Liver (tissue), 3 donors: ENCODE measurements around the gene IGF1R.

Source experiments
- ATF3 ChIP-seq: IDR thresholded peaks from 2 replicates; pipeline ENCODE4 v1.6.1; 2016; ENCODE audit warnings: antibody characterized with exemption
- FOXA1 ChIP-seq: IDR thresholded peaks from 2 replicates; pipeline ENCODE4 v1.6.1; 2016; ENCODE audit warnings: antibody characterized with exemption
- GABPA ChIP-seq, 2 donors: IDR thresholded peaks in 1 of 2; conservative IDR thresholded peaks in 1 of 2; 2 replicates each; pipeline ENCODE4 v1.6.1; 2016; ENCODE audit warnings: antibody characterized with exemption in 2 of 2, mild to moderate bottlenecking in 1 of 2, moderate library complexity in 1 of 2
- HNF4A ChIP-seq, 2 donors: conservative IDR thresholded peaks; 2 replicates each; pipeline ENCODE4 v1.6.1; 2016; ENCODE audit warnings: antibody characterized with exemption in 2 of 2, mild to moderate bottlenecking in 2 of 2
- JUND ChIP-seq, 2 donors: IDR thresholded peaks; 2 replicates each; pipeline ENCODE4 v1.6.1; 2016; ENCODE audit warnings: antibody characterized with exemption in 2 of 2
- NR2F2 ChIP-seq: IDR thresholded peaks from 2 replicates; pipeline ENCODE4 v1.6.1; 2016; ENCODE audit warnings: antibody characterized with exemption
- RAD21 ChIP-seq, 2 donors: IDR thresholded peaks; 2 replicates each; pipeline ENCODE4 v1.6.1; 2016; ENCODE audit warnings: antibody characterized with exemption in 2 of 2, mild to moderate bottlenecking in 2 of 2
- RXRA ChIP-seq, 2 donors: IDR thresholded peaks; 2 replicates each; pipeline ENCODE4 v1.6.1; 2017 to 2018; ENCODE audit warnings: antibody characterized with exemption in 2 of 2, mild to moderate bottlenecking in 1 of 2
- SP1 ChIP-seq: IDR thresholded peaks from 2 replicates; pipeline ENCODE4 v1.6.1; 2018; ENCODE audit warnings: antibody characterized with exemption, mild to moderate bottlenecking
- YY1 ChIP-seq: IDR thresholded peaks from 2 replicates; pipeline ENCODE4 v1.6.1; 2016; ENCODE audit warnings: antibody characterized with exemption, mild to moderate bottlenecking
- TF ChIP-seq, protein P1 (sequence below): fragments of 150-350 bp; IDR thresholded peaks from 2 replicates; pipeline ENCODE4 v1.5.1; 2017; ENCODE audit warnings: improper control_type of control experiment, low read depth, low read length; ENCODE audit not compliant: missing input control
- TF ChIP-seq, protein P2 (sequence below): IDR thresholded peaks from 2 replicates; pipeline ENCODE4 v1.6.1; 2016; ENCODE audit warnings: antibody characterized with exemption
- TF ChIP-seq, protein P3 (sequence below): IDR thresholded peaks from 2 replicates; pipeline ENCODE4 v1.6.1; 2016; ENCODE audit warnings: antibody characterized with exemption, mild to moderate bottlenecking
- TF ChIP-seq, protein P4 (sequence below): IDR thresholded peaks from 2 replicates; pipeline ENCODE4 v1.6.1; 2016; ENCODE audit warnings: antibody characterized with exemption
- donor health status: healthy.
- donor health status: healthy.

DNA sequence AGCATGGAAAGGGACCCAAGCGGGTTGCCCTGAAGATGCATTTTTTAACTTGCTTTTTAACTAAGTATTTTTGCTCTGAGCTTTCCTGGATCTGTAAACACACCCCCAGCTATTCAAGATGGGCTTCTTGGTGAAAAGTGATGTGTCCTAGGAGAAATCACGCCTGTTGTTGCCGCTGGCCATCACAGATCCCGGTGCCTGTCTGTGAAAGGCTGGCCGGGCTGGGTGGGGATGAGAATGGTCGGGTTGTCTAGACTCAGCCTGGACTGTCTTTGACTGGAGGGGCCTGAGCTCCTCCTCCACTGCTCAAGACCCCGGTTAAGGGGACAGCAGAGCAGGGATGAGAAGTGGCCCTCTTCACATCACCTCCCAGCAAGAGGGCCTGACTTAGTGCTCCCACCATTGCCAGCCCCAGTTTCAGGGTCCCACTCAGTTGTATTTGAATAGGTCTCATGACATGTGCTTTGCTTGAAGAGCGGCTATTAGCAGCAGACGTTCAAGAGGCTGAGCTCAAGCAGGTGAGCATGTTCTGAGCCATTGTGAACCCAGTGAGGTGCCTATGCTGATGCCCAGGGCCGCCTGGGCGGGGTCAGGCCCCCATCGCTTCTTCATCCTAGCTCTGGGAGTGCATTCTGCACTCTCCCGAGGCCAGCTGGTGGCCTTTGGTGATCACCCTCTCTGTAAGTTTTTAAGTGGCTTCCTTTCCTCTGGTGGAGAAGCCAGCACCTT, 79.9 kb downstream of the IGF1R start:
- TF ChIP-seq, protein P1, sequence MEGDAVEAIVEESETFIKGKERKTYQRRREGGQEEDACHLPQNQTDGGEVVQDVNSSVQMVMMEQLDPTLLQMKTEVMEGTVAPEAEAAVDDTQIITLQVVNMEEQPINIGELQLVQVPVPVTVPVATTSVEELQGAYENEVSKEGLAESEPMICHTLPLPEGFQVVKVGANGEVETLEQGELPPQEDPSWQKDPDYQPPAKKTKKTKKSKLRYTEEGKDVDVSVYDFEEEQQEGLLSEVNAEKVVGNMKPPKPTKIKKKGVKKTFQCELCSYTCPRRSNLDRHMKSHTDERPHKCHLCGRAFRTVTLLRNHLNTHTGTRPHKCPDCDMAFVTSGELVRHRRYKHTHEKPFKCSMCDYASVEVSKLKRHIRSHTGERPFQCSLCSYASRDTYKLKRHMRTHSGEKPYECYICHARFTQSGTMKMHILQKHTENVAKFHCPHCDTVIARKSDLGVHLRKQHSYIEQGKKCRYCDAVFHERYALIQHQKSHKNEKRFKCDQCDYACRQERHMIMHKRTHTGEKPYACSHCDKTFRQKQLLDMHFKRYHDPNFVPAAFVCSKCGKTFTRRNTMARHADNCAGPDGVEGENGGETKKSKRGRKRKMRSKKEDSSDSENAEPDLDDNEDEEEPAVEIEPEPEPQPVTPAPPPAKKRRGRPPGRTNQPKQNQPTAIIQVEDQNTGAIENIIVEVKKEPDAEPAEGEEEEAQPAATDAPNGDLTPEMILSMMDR: no peak
- no peak for TF ChIP-seq SP1
- TF ChIP-seq, protein P2, sequence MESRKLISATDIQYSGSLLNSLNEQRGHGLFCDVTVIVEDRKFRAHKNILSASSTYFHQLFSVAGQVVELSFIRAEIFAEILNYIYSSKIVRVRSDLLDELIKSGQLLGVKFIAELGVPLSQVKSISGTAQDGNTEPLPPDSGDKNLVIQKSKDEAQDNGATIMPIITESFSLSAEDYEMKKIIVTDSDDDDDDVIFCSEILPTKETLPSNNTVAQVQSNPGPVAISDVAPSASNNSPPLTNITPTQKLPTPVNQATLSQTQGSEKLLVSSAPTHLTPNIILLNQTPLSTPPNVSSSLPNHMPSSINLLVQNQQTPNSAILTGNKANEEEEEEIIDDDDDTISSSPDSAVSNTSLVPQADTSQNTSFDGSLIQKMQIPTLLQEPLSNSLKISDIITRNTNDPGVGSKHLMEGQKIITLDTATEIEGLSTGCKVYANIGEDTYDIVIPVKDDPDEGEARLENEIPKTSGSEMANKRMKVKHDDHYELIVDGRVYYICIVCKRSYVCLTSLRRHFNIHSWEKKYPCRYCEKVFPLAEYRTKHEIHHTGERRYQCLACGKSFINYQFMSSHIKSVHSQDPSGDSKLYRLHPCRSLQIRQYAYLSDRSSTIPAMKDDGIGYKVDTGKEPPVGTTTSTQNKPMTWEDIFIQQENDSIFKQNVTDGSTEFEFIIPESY: no peak
- no peak for TF ChIP-seq GABPA (IDR thresholded peaks at IDR 0.05 in 1 of 2, conservative IDR thresholded peaks at IDR 0.05 in 1 of 2)
- no peak for TF ChIP-seq ATF3
- TF ChIP-seq, protein P3, sequence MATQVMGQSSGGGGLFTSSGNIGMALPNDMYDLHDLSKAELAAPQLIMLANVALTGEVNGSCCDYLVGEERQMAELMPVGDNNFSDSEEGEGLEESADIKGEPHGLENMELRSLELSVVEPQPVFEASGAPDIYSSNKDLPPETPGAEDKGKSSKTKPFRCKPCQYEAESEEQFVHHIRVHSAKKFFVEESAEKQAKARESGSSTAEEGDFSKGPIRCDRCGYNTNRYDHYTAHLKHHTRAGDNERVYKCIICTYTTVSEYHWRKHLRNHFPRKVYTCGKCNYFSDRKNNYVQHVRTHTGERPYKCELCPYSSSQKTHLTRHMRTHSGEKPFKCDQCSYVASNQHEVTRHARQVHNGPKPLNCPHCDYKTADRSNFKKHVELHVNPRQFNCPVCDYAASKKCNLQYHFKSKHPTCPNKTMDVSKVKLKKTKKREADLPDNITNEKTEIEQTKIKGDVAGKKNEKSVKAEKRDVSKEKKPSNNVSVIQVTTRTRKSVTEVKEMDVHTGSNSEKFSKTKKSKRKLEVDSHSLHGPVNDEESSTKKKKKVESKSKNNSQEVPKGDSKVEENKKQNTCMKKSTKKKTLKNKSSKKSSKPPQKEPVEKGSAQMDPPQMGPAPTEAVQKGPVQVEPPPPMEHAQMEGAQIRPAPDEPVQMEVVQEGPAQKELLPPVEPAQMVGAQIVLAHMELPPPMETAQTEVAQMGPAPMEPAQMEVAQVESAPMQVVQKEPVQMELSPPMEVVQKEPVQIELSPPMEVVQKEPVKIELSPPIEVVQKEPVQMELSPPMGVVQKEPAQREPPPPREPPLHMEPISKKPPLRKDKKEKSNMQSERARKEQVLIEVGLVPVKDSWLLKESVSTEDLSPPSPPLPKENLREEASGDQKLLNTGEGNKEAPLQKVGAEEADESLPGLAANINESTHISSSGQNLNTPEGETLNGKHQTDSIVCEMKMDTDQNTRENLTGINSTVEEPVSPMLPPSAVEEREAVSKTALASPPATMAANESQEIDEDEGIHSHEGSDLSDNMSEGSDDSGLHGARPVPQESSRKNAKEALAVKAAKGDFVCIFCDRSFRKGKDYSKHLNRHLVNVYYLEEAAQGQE: no peak
- no peak for TF ChIP-seq RAD21 (IDR thresholded peaks at IDR 0.05)
- no peak for TF ChIP-seq HNF4A (conservative IDR thresholded peaks at IDR 0.05)
- TF ChIP-seq FOXA1: no peak
- no peak for TF ChIP-seq YY1
- no peak for TF ChIP-seq RXRA (IDR thresholded peaks at IDR 0.05)
- TF ChIP-seq, protein P4, sequence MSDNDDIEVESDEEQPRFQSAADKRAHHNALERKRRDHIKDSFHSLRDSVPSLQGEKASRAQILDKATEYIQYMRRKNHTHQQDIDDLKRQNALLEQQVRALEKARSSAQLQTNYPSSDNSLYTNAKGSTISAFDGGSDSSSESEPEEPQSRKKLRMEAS: no peak
- no peak for TF ChIP-seq JUND (IDR thresholded peaks at IDR 0.05)
- TF ChIP-seq NR2F2: no peak
